SK-MEL-5 (cell line): ENCODE measurements around the gene ASB15. TPM values are rescaled to one million over a fixed set of nuclear protein-coding genes. Genes with fewer than 3 reads are reported as not detected.

Experiments used
- DNase-seq: peaks from one replicate; pipeline ENCODE4 v3.0.0-alpha.2; 2016; ENCODE audit warnings: low read depth, low spot score
- in situ Hi-C: cut with HindIII; loops from 2 replicates; pipeline ENCODE4 v1.10.0; 2016; ENCODE audit warnings: low sequenced_read_pairs, high pct_unique_total_duplicates, low pct_unique_long_range_greater_than_20kb
- total RNA-seq: library from RNA; depleted of rRNA; stranded (reverse); fragments of >200 nt; shearing (Covaris generic); gene quantifications from 2 replicates; pipeline ENCODE4 v1.2.3, GENCODE V29; 2014

The ASB15 gene
- total RNA-seq, 1 experiment from 2014 or later, result not detected

DNA sequence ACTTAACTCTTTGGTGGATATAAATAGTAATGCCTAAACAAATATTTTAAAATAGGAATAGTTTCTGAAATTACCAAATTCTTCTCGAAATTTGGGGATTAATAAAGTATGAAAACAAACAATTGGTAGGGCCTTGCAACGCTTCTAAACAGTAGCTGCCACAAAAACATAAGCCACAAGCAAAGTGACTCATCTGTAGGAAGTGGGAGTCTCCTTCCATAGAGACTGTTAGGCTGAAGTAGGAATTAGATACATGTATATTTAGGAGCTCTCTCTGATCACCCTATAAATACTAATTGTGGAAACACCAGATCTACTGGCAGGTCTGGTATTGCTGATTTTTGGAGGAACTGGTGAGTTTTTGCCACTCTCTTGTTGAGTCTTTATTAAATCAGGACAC lies 48.3 kb downstream of the ASB15 start:
- DNase-seq, result no peak
- in situ Hi-C loops, result no loop called here

DNA sequence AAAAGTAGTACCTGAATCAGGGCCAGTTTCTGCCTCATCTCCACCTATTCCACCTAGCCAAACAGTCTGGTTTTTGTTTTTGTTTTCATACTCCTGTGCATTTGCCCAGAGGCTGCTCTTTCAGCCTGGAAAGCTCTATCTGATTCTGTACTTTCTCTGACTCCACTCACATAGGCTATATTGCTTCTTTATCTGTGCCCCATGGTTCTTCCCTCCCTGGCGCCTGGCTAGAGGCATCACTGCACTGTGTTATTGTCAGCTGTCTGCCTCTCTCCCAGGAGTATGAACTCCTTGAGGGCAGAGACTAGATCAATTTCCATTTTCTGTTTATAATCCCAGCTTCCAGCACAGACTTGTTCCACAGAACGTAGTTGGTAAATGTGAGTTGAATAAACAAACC lies 49.0 kb downstream of the ASB15 start:
- no peak for DNase-seq
- in situ Hi-C loops, result no loop called here

DNA sequence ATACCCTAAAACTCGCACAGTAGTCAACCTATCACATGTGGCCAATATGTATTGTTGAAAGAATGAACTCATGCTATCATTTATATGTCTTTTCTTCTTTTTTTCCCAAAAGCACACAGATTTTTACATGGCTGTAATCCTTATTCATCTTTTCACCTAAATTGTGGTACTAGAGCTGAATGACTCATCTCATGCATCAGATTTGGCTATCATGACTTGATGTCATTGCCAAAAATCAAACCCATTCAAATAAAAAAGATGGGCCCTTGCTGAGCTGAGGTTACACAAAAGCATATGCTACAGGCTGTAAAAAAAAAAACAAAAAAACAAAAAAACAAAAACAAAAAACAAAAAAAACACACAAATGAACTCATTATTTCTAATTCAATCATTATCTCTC lies 50.8 kb downstream of the ASB15 start:
- in situ Hi-C loops, result no loop called here
- no peak for DNase-seq

DNA sequence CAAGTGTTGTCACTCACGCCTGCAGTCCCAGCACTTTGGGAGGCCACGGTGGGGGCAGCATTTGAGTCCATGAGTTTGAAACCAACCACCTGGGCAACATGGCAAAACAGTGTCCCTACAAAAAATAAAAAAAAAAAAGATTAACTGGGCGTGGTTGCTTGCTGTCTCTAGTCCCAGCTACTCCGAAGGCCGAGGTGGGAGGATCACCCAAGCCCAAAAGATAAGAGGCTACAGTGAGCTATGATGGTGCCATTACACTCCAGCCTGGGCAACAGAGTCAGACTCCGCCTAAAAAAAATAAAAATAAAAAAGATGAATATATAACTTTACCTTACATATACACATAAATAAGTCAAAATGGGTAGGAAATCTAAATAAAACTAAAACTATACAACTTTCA lies 51.5 kb downstream of the ASB15 start:
- DNase-seq, result no peak
- in situ Hi-C loops, result no loop called here

DNA sequence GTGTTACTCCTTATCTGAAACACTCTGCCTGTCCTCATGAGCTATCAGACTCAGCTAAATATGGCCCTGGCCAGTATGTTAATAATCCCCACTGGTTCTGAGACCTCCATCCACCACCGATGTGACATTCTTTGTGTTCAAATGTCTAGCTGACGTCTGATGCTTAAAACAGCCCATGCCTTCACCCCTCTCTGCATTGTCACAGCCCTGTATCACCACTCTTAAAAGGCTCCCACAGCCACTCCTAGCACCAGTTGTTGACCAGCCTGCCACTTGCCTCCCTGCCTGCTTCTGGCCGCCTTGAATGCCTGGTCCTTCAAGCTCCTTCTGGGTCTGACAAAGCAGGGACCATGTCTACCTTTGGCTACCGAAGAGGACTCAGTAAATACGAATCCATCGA lies 54.0 kb downstream of the ASB15 start, which contains the start of gene LMOD2:
Gene LMOD2, plus strand, starts transcription at position 253 of the 400 bp plus-strand sequence. Its CDS starts 98 bp downstream, at position 351.
- no peak for DNase-seq
- in situ Hi-C loops, result no loop called here

DNA sequence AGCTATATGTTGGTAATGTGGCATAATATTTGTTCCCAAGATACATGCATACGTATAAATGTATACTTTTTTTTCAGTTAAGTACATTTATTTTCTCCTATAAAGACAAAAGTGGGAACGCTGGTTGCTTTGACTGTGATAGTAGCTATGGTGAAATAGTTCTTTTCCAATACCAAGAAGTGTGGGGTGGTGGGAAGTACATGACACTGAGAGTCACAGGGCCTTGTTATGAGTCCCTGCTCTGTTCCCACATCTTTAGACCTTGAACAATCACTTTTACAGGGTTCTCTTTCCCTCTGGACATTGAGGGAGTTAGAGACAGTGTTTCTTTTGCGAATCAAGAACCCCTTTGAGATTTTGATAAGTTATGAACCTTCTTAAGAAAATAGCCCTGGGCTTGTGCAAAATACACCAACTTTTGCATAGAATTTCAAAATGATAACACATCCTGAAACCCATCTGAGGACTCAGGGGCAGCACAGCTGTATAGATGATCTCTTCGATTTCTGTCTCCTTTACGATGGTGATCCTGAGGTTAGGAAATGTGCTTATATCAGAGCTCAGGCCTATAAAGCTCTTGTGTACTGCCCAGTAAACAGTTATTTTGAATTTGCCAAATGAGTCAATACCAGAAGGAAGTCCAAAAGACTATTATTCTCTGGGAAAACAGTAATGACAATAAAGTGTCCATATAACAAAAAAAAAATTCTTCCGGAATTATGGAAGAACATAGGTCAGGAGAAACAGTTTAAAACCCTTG lies 55.1 kb downstream of the ASB15 start:
- DNase-seq, result no peak
- in situ Hi-C loops, result no loop called here

DNA sequence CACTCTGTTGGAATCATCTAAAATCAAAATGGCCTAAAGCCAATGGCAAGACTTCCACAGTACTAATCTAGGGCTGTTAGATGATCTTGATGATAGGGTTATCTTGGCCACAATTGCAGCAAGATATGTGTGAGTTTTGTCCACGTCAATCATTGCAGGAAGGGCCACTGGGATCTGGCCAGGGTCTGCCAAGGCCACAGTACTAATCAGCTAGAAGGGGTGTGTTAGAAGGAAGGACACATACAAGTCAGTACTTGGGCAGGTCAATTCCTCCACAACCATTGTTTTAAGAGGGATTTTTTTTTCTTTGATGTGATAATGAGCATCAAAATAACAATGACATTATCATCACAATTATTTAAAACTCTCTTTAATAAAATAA lies 55.7 kb downstream of the ASB15 start:
- no peak for DNase-seq
- in situ Hi-C loops, result no loop called here

DNA sequence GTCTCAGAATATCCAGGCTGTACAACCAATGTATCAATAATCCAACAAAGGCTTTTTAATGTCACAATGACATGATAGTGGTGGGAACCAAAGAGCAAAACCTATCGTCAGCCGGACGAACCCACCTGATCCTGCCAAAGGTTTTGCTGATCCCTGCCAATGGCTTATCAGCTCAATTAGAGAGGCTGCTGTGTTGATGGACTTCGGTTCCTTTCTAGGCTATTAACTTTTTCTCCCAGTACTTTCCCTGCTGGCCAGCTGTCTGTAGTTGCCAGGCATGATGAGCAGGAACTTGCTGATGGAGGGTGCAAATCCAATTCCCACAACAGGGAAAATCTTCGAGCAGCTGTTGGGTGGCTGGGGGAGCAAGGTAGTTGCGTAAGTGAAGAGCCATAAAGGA lies 56.4 kb downstream of the ASB15 start:
- in situ Hi-C loops, result no loop called here
- DNase-seq, result no peak

DNA sequence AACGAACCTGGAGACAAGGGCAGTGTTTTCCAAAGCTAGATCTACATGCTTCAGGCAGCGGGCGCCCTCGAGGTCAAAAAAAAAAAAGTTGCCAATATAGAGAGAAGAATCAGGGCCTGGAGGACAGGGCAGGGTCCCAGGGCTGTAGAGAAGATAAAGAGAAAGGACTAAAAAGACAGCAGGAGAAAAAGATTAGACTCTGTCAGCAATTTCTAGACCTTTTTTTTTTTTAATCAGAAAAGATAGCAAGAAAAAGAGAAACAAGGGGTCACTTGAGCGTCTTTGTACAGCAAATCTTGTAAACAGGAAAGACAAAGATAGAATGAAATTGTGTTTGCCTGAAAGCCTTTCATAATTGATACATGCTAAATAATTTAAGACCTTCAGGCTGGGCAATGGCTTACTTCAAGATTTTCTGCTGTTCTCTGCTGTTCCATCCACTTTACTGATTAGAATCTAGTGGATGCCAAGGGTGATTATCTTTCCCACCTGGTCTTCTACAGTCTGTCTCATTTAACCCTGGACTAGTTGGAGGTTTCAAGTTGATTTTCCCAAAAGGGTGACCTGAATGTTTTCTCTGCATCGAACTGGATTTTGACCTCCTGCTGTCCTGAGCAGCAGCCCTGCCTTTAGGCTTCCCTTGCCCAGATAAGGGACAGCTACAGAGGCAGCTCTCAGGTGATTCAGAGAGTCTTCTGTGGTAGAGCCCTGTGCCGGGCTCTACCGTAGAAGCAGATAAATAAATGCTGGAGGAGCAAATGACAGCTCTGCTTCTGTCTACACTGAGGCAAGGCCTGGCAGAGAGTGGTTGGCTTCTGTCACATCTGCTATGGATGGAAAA lies 59.1 kb downstream of the ASB15 start:
- in situ Hi-C loops, result no loop called here

DNA sequence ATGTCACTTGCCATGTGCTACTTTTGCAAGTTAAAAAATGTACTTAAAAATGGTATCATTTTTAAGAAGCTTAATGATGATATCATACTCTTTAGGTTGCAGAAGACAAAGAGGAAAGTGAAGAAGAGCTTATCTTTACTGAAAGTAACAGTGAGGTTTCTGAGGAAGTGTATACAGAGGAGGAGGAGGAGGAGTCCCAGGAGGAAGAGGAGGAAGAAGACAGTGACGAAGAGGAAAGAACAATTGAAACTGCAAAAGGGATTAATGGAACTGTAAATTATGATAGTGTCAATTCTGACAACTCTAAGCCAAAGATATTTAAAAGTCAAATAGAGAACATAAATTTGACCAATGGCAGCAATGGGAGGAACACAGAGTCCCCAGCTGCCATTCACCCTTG lies 60.1 kb downstream of the ASB15 start:
- no peak for DNase-seq
- in situ Hi-C loops, result no loop called here

More for the DNA sequence above, 59.1 kb downstream of the ASB15 start:
- DNase-seq, result no peak

DNA sequence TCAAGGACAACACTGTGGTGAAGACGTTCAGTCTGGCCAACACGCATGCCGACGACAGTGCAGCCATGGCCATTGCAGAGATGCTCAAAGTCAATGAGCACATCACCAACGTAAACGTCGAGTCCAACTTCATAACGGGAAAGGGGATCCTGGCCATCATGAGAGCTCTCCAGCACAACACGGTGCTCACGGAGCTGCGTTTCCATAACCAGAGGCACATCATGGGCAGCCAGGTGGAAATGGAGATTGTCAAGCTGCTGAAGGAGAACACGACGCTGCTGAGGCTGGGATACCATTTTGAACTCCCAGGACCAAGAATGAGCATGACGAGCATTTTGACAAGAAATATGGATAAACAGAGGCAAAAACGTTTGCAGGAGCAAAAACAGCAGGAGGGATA lies 60.7 kb downstream of the ASB15 start:
- in situ Hi-C loops, result no loop called here
- DNase-seq, result no peak

DNA sequence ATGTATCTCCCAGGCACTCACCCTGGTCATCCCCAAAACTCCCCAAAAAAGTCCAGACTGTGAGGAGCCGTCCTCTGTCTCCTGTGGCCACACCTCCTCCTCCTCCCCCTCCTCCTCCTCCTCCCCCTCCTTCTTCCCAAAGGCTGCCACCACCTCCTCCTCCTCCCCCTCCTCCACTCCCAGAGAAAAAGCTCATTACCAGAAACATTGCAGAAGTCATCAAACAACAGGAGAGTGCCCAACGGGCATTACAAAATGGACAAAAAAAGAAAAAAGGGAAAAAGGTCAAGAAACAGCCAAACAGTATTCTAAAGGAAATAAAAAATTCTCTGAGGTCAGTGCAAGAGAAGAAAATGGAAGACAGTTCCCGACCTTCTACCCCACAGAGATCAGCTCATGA lies 61.1 kb downstream of the ASB15 start:
- in situ Hi-C loops, result no loop called here

DNA sequence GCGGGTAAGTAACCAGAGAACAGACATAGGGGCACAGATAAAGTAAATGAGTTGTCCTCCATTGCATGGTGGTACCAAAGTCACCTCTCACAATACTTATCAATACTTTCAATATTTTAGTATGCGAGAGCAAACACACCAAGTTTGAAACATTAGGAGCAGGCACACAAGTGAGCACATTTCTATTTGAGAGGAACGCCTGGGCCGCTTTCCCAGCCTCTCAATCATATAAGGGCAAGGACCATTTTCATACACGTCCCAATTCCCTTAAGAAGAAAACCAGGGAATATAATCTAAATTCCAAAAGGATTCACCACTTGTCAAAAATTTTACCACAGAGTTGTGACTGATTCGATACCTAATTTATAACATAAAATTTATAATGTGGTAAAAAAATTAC lies 61.6 kb downstream of the ASB15 start:
- in situ Hi-C loops, result no loop called here

More for the DNA sequence above, 61.1 kb downstream of the ASB15 start:
- DNase-seq, result no peak

DNA sequence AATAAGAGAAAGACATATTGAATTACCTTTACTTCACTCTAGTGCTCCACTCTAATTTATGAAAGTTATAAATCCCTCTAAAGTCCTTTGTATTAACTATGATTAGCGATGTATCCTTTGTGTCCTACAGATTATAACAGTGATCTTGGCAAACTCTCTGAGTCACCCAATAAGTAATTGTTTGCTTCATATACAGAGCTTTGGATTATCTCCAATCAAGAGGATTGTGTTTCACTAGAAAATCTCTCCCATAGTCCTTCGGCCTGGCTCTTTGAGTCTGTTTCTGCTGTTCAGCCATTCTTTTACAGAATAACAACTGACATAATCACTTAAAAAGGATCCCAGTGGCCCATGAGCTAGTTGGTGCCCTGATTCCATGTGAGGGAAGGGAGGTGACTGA lies 63.5 kb downstream of the ASB15 start:
- in situ Hi-C loops, result no loop called here

More for the DNA sequence above, 61.6 kb downstream of the ASB15 start:
- no peak for DNase-seq

DNA sequence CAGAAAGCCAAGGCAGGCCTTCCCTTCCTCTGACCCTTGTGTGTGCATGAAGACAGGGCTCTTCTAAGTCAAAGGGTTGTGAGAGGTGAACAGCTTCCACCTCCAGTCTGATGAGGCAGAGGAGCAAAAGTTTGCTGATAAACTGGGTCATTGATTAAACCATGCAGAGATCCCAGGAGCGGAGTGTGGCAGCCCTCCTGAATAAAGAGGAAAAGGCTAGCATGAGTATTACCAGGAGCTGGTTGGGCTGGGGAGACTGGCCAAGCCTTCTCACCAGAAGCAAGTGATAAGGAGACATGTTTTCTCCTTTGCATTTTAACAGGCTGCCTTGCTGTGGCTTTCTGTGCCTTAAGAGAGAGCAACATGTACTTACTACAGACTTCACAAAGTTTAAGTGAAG lies 64.3 kb downstream of the ASB15 start:
- no peak for DNase-seq
- in situ Hi-C loops, result no loop called here

More for the DNA sequence above, 63.5 kb downstream of the ASB15 start:
- no peak for DNase-seq

DNA sequence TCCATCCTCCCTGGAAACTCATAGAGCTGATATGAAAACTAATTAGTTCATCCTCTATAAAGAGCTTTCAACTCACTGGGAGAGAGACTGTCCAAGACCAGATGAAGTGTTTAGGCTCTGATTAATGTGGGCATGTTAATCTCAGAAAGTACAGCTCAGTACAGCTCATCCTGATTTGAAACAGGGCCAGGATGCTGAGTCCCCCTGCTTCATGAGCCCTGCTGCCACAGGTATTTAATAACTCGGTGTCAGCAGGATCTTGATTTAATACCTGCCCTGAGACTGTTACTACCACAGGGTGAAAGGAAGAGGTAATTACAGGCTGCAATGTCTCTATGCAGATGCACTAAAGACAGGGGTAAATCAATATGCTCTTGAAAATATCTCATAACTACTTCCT lies 64.9 kb downstream of the ASB15 start:
- in situ Hi-C loops, result no loop called here
- no peak for DNase-seq

DNA sequence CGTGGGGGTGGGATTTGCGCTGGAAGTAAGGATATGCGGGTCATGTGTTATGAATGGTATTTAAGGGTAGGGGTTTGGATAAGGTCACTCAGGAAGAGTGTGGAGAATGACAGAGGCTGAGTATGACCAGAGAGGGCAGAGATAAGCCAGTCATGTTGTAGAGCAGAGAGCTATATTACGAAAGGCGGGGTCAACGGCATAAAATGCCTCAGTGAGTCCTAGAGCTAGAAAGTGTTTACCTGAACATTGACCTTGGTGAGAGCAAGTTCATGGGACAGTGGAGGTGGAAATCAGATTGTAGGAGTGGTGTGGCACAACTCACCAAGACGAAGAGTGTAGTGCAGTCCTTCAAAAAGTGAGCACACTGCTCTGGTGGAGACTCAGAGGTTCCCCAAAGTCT lies 67.9 kb downstream of the ASB15 start:
- DNase-seq, result no peak
- in situ Hi-C loops, result no loop called here

DNA sequence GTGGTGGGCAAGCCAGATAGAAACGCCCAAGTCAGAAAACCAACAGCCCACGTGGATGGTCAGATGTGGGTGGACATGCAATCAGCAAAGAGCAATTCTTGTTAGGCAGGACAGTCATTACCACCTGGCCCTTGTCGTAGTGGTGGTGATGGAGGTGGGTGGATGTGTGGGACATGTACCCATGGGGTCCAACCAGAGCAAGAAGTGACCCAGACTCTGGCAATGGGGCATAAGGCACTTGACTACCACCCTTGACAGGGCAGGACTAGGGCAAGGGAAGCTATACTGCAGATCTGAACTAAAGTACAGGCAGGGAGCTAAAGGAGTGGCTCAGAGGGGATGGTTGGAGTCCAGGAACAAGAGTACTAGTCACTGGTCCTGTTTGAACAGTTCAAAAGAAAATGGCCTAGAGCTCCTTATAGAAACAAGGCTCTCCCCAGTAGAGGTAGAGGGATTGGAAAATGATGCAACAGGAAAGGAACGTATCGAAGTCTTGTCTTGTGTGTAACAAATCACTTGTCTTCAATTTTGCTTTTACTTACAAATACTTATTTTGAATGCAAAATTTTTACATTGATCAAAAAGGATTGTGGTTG lies 71.6 kb downstream of the ASB15 start:
- in situ Hi-C loops, result no loop called here
- no peak for DNase-seq
